Measurements from ENCODE around the gene COA7.
"Not testable (repeated sequence)": the region's sequence is repeated elsewhere in the genome, so short reads cannot be mapped to it uniquely, and the experiment has no call there.

COA7 gene

GRCh38 chr1:52738148-52738547, 40.0 kb upstream of the COA7 start:
- TF ChIP-seq CTCF (conservative IDR thresholded peaks at IDR 0.05; ENCODE audit: low read length) = no peak
- no peak for DNase-seq (ENCODE audit: low read depth)
- no peak overlapping the region for H3K4me3 ChIP-seq (ENCODE audit: low read length)

GRCh38 chr1:52735371-52735770, 37.2 kb upstream of the COA7 start:
- DNase-seq (ENCODE audit: low read depth); H3K4me3 ChIP-seq (ENCODE audit: low read length): not testable (repeated sequence)

GRCh38 chr1:52733368-52733767, 35.2 kb upstream of the COA7 start:
- H3K4me3 ChIP-seq (ENCODE audit: low read length) = no peak overlapping the region
- TF ChIP-seq CTCF (conservative IDR thresholded peaks at IDR 0.05; ENCODE audit: low read length) = no peak
- no peak for DNase-seq (ENCODE audit: low read depth)

GRCh38 chr1:52727956-52728656, 30.0 kb upstream of the COA7 start:
- H3K4me3 ChIP-seq (ENCODE audit: low read length) = peak overlapping the region; percentile 90
- no peak for DNase-seq (ENCODE audit: low read depth)
- TF ChIP-seq CTCF (conservative IDR thresholded peaks at IDR 0.05; ENCODE audit: low read length) = no peak

- TF ChIP-seq CTCF (conservative IDR thresholded peaks at IDR 0.05; ENCODE audit: low read length) = no peak
- no peak for DNase-seq (ENCODE audit: low read depth)
- H3K4me3 ChIP-seq (ENCODE audit: low read length) = peak overlapping the region; percentile 90
Observed at GRCh38 chr1:52727114-52727586, 29.0 kb upstream of the COA7 start.

- DNase-seq (ENCODE audit: low read depth) = peak; percentile 83
- TF ChIP-seq CTCF (conservative IDR thresholded peaks at IDR 0.05; ENCODE audit: low read length) = no peak
- peak within 1 kb of the TSS; percentile 90 for H3K4me3 ChIP-seq (ENCODE audit: low read length)
Observed at GRCh38 chr1:52726265-52727113, 28.3 kb upstream of the COA7 start, which contains the start of gene ZYG11B. ZYG11B (plus strand) TSS chr1:52726453; CDS start chr1:52726654, 201 bp downstream.

- TF ChIP-seq CTCF (conservative IDR thresholded peaks at IDR 0.05; ENCODE audit: low read length) = no peak
Observed at GRCh38 chr1:52725903-52726264, 27.7 kb upstream of the COA7 start.

More at GRCh38 chr1:52725903-52726264, 27.7 kb upstream of the COA7 start:
- peak overlapping the region; percentile 57 for H3K4me3 ChIP-seq (ENCODE audit: low read length)
- DNase-seq (ENCODE audit: low read depth) = peak; percentile 24

Measured in AG10803 (cell line).